Measurements from ENCODE around the gene GABRG3.

The GABRG3 gene

DNA sequence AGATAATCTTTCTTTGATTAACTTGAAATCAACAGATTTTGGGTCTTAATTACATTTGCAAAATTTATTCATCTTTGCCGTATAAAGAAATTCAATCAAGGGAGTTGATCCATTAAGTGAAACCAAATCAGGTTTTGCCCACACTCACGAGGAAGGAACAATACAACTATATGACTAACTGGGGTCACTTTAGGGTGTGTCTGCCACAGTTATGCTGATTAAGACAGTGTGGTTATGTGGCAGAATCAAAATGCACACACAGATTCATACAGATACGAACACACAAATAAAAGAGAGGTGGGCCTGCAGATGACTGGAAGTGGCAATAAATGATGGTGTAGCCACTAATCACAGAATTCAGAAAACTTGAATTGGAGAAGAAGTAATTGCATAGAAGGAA is 543.5 kb downstream of the GABRG3 start:
- no peak for DNase-seq (ENCODE audit: low read depth)
- TF ChIP-seq, protein P1, sequence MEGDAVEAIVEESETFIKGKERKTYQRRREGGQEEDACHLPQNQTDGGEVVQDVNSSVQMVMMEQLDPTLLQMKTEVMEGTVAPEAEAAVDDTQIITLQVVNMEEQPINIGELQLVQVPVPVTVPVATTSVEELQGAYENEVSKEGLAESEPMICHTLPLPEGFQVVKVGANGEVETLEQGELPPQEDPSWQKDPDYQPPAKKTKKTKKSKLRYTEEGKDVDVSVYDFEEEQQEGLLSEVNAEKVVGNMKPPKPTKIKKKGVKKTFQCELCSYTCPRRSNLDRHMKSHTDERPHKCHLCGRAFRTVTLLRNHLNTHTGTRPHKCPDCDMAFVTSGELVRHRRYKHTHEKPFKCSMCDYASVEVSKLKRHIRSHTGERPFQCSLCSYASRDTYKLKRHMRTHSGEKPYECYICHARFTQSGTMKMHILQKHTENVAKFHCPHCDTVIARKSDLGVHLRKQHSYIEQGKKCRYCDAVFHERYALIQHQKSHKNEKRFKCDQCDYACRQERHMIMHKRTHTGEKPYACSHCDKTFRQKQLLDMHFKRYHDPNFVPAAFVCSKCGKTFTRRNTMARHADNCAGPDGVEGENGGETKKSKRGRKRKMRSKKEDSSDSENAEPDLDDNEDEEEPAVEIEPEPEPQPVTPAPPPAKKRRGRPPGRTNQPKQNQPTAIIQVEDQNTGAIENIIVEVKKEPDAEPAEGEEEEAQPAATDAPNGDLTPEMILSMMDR (conservative IDR thresholded peaks at IDR 0.05; ENCODE audit: control insufficient read depth, insufficient read depth, low read depth, low read length), result no peak
- no peak overlapping the region for H3K4me3 ChIP-seq (ENCODE audit: control insufficient read depth, low read depth, low read length)

DNA sequence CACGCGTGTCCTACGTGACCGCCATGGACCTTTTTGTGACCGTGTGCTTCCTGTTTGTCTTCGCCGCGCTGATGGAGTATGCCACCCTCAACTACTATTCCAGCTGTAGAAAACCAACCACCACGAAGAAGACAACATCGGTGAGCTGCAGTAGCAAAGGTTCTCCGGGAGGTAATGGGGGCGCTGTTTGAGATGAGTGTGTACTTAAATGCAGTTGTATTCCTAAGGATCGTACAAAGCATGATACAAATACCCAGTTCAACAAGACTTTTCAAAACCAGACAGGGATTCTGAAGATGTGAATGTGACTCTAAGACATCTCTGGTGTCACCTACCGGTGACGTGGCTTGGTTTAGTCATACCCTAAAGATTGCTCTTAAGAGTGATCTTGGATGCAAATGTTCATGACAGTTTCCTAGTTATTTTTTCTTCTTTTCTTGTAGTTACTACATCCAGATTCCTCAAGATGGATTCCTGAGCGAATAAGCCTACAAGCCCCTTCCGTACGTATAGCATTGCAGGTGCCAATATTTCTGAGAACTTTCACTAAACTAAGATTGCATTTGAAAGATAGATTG is 556.6 kb downstream of the GABRG3 start:
- TF ChIP-seq, protein P1 (conservative IDR thresholded peaks at IDR 0.05; ENCODE audit: control insufficient read depth, insufficient read depth, low read depth, low read length), result no peak
- no peak for DNase-seq (ENCODE audit: low read depth)
- no peak overlapping the region for H3K4me3 ChIP-seq (ENCODE audit: control insufficient read depth, low read depth, low read length)

DNA sequence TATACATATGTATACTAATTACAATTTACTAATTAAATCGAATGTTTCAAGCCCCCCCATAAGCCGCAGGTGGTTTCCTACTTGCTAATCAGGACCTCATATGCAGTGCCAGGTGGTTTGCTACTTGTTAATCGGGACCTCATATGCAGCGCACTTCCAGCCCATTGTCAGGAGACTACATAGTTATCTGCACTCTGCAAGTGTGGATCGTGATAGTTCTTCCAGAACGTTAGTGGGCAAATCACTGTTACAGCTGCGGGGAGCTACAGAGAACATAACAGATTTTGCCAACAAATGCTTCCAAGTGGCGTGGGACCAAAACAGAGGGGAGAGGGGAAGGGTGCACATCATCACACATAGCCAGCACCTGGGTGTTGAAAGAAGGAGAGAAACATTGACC is 558.4 kb downstream of the GABRG3 start:
- TF ChIP-seq, protein P1 (conservative IDR thresholded peaks at IDR 0.05; ENCODE audit: control insufficient read depth, insufficient read depth, low read depth, low read length), result no peak
- H3K4me3 ChIP-seq (ENCODE audit: control insufficient read depth, low read depth, low read length), result no peak overlapping the region
- no peak for DNase-seq (ENCODE audit: low read depth)

DNA sequence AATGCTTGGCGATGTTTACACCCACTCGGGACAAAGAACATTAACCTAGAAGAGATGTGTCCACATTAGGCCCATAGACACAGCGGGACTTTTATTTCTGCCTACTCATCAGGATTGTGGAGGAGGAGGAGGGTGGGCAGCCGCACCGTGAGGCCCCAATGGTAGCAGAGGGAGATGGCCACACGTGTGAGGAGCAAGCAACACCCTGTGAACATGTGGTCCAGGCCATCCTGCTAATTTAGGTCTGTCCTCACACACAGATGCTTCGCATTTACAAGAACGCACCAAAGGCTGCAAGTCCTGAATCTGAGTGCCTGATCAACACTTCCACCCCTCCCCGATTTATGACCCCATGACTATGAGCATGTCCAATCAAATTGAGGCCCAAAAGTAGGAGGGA is 560.0 kb downstream of the GABRG3 start:
- TF ChIP-seq, protein P1 (conservative IDR thresholded peaks at IDR 0.05; ENCODE audit: control insufficient read depth, insufficient read depth, low read depth, low read length), result no peak
- DNase-seq (ENCODE audit: low read depth), result no peak
- no peak overlapping the region for H3K4me3 ChIP-seq (ENCODE audit: control insufficient read depth, low read depth, low read length)

DNA sequence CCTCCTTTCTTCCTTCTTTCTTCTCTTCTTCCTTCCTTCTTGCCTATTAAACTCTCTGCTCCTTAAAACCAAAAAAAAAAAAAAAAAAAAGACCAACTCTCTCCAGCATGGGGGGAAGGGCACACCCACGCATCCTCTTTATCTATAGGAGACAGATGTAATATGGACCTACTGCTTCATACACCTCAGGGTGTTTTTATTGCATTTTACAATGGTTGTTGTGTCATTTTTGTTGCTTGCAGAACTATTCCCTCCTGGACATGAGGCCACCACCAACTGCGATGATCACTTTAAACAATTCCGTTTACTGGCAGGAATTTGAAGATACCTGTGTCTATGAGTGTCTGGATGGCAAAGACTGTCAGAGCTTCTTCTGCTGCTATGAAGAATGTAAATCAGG is 561.4 kb downstream of the GABRG3 start:
- no peak overlapping the region for H3K4me3 ChIP-seq (ENCODE audit: control insufficient read depth, low read depth, low read length)
- TF ChIP-seq, protein P1 (conservative IDR thresholded peaks at IDR 0.05; ENCODE audit: control insufficient read depth, insufficient read depth, low read depth, low read length), result no peak
- DNase-seq (ENCODE audit: low read depth), result no peak

DNA sequence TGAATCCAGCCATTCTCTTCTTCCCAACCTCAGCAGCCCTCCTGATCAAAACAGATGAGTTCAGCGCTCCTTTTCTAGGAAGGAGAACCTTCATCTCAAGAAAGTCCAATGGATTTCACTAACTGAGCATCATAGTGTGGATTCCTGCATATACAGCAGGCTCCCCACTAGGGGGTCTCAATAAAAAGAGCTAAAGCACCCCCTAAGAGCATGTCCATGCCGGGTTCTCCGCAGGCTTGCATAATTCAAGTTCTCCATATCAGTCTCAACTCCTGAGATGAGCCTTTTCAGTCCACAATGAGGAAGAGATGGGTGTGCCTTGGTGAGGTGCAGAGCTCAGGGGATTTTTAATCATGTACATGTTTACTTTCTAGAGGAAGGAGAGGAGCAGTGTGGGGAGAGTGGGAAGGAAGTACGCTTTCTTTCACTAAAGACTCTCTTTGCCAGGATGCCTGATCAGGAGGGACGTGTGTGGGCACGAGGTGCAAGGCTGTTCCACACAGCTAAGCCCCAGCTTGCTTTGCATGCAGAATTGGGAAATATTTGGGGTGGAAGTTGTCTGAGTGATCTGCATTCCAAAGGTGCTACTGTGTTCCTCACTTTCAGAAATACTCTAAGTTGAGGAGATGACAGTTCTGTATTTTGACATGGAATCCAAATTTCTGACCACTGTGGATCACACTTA is 564.6 kb downstream of the GABRG3 start:
- TF ChIP-seq, protein P1 (conservative IDR thresholded peaks at IDR 0.05; ENCODE audit: control insufficient read depth, insufficient read depth, low read depth, low read length), result no peak
- no peak overlapping the region for H3K4me3 ChIP-seq (ENCODE audit: control insufficient read depth, low read depth, low read length)
- no peak for DNase-seq (ENCODE audit: low read depth)
